CD4-positive, alpha-beta T cell (primary cell): ENCODE data around the gene ACSBG1. TPM values are rescaled to one million over a fixed set of nuclear protein-coding genes. Genes with fewer than 3 reads are reported as not detected.
A peak's percentile ranks its signal among the peaks of the same experiment; 100 is the strongest.

Experiments
- ATAC-seq: fragments of 200-7000 bp; cut with Tn5 transposase; one replicate; pipeline ENCODE4 v1.10.0; 2022; ENCODE audit warnings: mild to moderate bottlenecking; ENCODE audit not compliant: poor library complexity
- CTCF ChIA-PET: fragments of 350-600 bp; sonication (Branson Sonifier 250); formaldehyde crosslinking; loops from one replicate; lab custom pipeline; 2021; ENCODE audit warnings: antibody characterized with exemption, inconsistent platforms; lab: Charles Lee
- POLR2A ChIA-PET: fragments of 350-600 bp; sonication (Branson Sonifier 250); formaldehyde crosslinking; loops from one replicate; lab custom pipeline; 2021; ENCODE audit warnings: antibody characterized with exemption, inconsistent platforms; lab: Charles Lee
- DNase-seq, 14 experiments: peaks; one replicate each; pipeline ENCODE4 v3.0.0-alpha.2; 2013 to 2020; ENCODE audit warnings: mixed read lengths in 2 of 14
- H3K27ac ChIP-seq, 2 donors: one replicate each; pipeline versions ENCODE4 v1.5.1 to v1.7.0; 2013; ENCODE audit warnings: low read length in 2 of 2, low read depth in 1 of 2, mild to moderate bottlenecking in 1 of 2
- H3K27me3 ChIP-seq, 2 experiments: 1 replicate in 1 of 2; 2 replicates in 1 of 2; pipeline versions ENCODE4 v1.6.1 to v1.7.0; 2013; ENCODE audit warnings: low read length in 2 of 2, control low read depth in 1 of 2, mild to moderate bottlenecking in 1 of 2, moderate library complexity in 1 of 2; ENCODE audit not compliant: insufficient read depth in 2 of 2, control insufficient read depth in 1 of 2
- H3K36me3 ChIP-seq: one replicate; pipeline ENCODE4 v1.6.1; 2013; ENCODE audit warnings: low read length, control low read depth; ENCODE audit not compliant: insufficient read depth
- H3K4me1 ChIP-seq: one replicate; pipeline ENCODE4 v1.6.1; 2013; ENCODE audit warnings: low read length, control low read depth; ENCODE audit not compliant: insufficient read depth
- H3K4me3 ChIP-seq: one replicate; pipeline ENCODE4 v1.5.1; 2013; ENCODE audit warnings: mild to moderate bottlenecking, low read length, moderate library complexity
- H3K9me3 ChIP-seq, 2 experiments: 1 replicate in 1 of 2; 2 replicates in 1 of 2; pipeline versions ENCODE4 v1.6.1 to v1.7.0; 2013; ENCODE audit warnings: low read length in 2 of 2, mild to moderate bottlenecking in 2 of 2, control low read depth in 1 of 2, moderate library complexity in 1 of 2; ENCODE audit not compliant: control insufficient read depth in 1 of 2, insufficient read depth in 1 of 2
- H3K27ac Mint-ChIP-seq: one replicate; pipeline ENCODE4 v1.8.0; 2020; ENCODE audit warnings: mixed read lengths
- H3K27me3 Mint-ChIP-seq: one replicate; pipeline ENCODE4 v1.8.0; 2021; ENCODE audit warnings: mixed read lengths
- H3K36me3 Mint-ChIP-seq: one replicate; pipeline ENCODE4 v1.8.0; 2021; ENCODE audit warnings: low read depth, mixed read lengths
- H3K4me1 Mint-ChIP-seq: one replicate; pipeline ENCODE4 v1.8.0; 2021; ENCODE audit warnings: low read depth, mixed read lengths
- H3K4me3 Mint-ChIP-seq: one replicate; pipeline ENCODE4 v1.8.0; 2020; ENCODE audit warnings: mild to moderate bottlenecking, mixed read lengths
- H3K9me3 Mint-ChIP-seq: one replicate; pipeline ENCODE4 v1.8.0; 2020; ENCODE audit warnings: mixed read lengths
- CTCF ChIP-seq: fragments of 200-600 bp; IDR thresholded peaks from one replicate; pipeline ENCODE4 v1.8.0; 2022; ENCODE audit warnings: antibody characterized with exemption, mild to moderate bottlenecking
- intact Hi-C, 2 experiments: fragments of 100-400 bp; cut with DNase I in 1 of 2; cut with micrococcal nuclease in 1 of 2; formaldehyde crosslinking; loops; one replicate each; pipeline versions ENCODE4 v1.15.1 to v1.9.0; 2023 to 2025; cut with DNase I, micrococcal nuclease
- total RNA-seq, 174 experiments: library from RNA in 2 of 174; stranded (reverse) in 2 of 174; gene quantifications; one replicate each; pipeline ENCODE4 v1.2.3 and lab custom pipeline; 2021 to 2026

Gene ACSBG1
- total RNA-seq, 2 experiments from 2014 or later: 0.05 to 0.22 TPM

- no peaks in the 10 kb centered on the region for H3K9me3 ChIP-seq
- peaks cover 5% of the 10 kb centered on the region for H3K4me1 ChIP-seq
- no peaks in the 10 kb centered on the region for H3K27me3 ChIP-seq
- DNase-seq: no peak
- Mint-ChIP-seq H3K4me1 (peaks cover 4% of the 10 kb centered on the region), H3K9me3 (no peaks in the 10 kb centered on the region), H3K36me3 (no peaks in the 10 kb centered on the region), H3K27me3 (no peaks in the 10 kb centered on the region), H3K27ac (no peak overlapping the region), H3K4me3 (no peak overlapping the region)
- H3K4me3 ChIP-seq: no peak overlapping the region
- no peaks in the 10 kb centered on the region for H3K36me3 ChIP-seq
- ChIA-PET POLR2A (no interaction called here), CTCF (interaction anchor here (0.7 to 1.1 kb wide), 2 partner anchors 8 to 333 kb away, joined by 3 read pairs; no protein-coding TSS in a partner anchor)
- TF ChIP-seq CTCF: no peak
- intact Hi-C loops: loop anchor here in 1 of 2 experiments (5.0 kb wide), 1 partner anchor 111 kb away; the partner anchor contains the start of gene CIB2
- H3K27ac ChIP-seq: no peak overlapping the region
- no peak for ATAC-seq
Observed at GRCh38 chr15:78243058-78243457, 8.7 kb upstream of the ACSBG1 start.

- POLR2A ChIA-PET: no interaction called here
- H3K4me1 ChIP-seq: peaks cover 5% of the 10 kb centered on the region
- DNase-seq (peak in 2 of 14 experiments; percentile 32 to 40), ATAC-seq (no peak)
- CTCF ChIA-PET: interaction anchor here (0.9 to 1.1 kb wide), 2 partner anchors 110 to 332 kb away, joined by 3 read pairs; no protein-coding TSS in a partner anchor
- H3K9me3 Mint-ChIP-seq: no peaks in the 10 kb centered on the region
- no peak overlapping the region for H3K27ac ChIP-seq
- no peak overlapping the region for H3K4me3 Mint-ChIP-seq
- intact Hi-C loops: loop anchor here in 1 of 2 experiments (5.0 kb wide), 1 partner anchor 110 kb away; the partner anchor contains the start of gene CIB2
- peaks cover 4% of the 10 kb centered on the region for H3K4me1 Mint-ChIP-seq
- H3K4me3 ChIP-seq: no peak overlapping the region
- H3K36me3 Mint-ChIP-seq: no peaks in the 10 kb centered on the region
- no peaks in the 10 kb centered on the region for H3K36me3 ChIP-seq
- no peaks in the 10 kb centered on the region for H3K27me3 ChIP-seq
- H3K9me3 ChIP-seq: no peaks in the 10 kb centered on the region
- no peak overlapping the region for H3K27ac Mint-ChIP-seq
- no peak for TF ChIP-seq CTCF
- H3K27me3 Mint-ChIP-seq: no peaks in the 10 kb centered on the region
Observed at GRCh38 chr15:78242128-78242527, 7.8 kb upstream of the ACSBG1 start.

GRCh38 chr15:78241017-78241416 lies 6.7 kb upstream of the ACSBG1 start:
- Mint-ChIP-seq H3K36me3 (no peaks in the 10 kb centered on the region), H3K4me1 (peaks cover 4% of the 10 kb centered on the region), H3K4me3 (no peak overlapping the region), H3K9me3 (no peaks in the 10 kb centered on the region), H3K27me3 (no peaks in the 10 kb centered on the region), H3K27ac (no peak overlapping the region)
- ChIA-PET POLR2A (no interaction called here), CTCF (interaction anchor here (0.7 to 3.1 kb wide), 10 partner anchors 9 to 330 kb away, joined by 3 to 27 read pairs (median 4); no protein-coding TSS in a partner anchor)
- Histone ChIP-seq H3K9me3 (no peaks in the 10 kb centered on the region), H3K4me1 (peaks cover 5% of the 10 kb centered on the region), H3K4me3 (no peak overlapping the region), H3K27me3 (no peaks in the 10 kb centered on the region), H3K36me3 (no peaks in the 10 kb centered on the region), H3K27ac (no peak overlapping the region)
- TF ChIP-seq CTCF: peak; percentile 74
- DNase-seq: peak; percentile 67 to 89 (median 80)
- ATAC-seq: peak; percentile 92
- intact Hi-C loops: loop anchor here (1.0 to 5.0 kb wide), 8 partner anchors 46 to 330 kb away; partner anchors contain the start of gene CIB2 (in 1 of the 2)
